Uterus (tissue), 2 donors: ENCODE data around the gene AHR.

Source experiments
- POLR2A ChIP-seq, 2 donors: fragments of 450-650 bp; IDR thresholded peaks; one replicate each; pipeline ENCODE4 v1.6.1; 2016; ENCODE audit warnings: antibody characterized with exemption in 2 of 2, mild to moderate bottlenecking in 1 of 2, moderate library complexity in 1 of 2
- TF ChIP-seq, protein P1 (sequence below), 4 experiments: fragments of 200-600 bp in 2 of 4; fragments of 450-650 bp in 2 of 4; sonication (generic) in 2 of 4; IDR thresholded peaks; one replicate each; pipeline ENCODE4 v1.5.1; 2016 to 2019; ENCODE audit warnings: antibody characterized with exemption in 4 of 4, mild to moderate bottlenecking in 2 of 4, moderate library complexity in 1 of 4

DNA sequence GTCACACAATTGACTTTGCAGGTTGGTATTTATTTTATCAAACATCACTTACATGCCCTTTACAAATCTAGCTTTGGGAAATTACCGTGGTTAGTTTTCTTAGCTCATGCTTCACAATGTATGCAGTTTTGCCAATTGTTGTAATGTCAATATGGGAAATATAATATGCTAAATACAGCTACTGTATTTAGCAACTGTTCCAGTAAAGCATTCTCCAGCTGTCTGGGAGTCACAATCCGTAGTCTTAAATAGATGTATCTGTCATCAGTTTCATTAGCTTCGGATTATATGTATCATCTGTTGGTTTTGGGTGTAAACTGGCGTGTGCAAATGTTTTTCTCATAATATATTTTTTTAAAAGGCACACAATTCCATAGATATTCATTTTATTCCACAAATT is 19.4 kb upstream of the AHR start:
- TF ChIP-seq POLR2A (IDR thresholded peaks at IDR 0.05) = no peak
- TF ChIP-seq, protein P1, sequence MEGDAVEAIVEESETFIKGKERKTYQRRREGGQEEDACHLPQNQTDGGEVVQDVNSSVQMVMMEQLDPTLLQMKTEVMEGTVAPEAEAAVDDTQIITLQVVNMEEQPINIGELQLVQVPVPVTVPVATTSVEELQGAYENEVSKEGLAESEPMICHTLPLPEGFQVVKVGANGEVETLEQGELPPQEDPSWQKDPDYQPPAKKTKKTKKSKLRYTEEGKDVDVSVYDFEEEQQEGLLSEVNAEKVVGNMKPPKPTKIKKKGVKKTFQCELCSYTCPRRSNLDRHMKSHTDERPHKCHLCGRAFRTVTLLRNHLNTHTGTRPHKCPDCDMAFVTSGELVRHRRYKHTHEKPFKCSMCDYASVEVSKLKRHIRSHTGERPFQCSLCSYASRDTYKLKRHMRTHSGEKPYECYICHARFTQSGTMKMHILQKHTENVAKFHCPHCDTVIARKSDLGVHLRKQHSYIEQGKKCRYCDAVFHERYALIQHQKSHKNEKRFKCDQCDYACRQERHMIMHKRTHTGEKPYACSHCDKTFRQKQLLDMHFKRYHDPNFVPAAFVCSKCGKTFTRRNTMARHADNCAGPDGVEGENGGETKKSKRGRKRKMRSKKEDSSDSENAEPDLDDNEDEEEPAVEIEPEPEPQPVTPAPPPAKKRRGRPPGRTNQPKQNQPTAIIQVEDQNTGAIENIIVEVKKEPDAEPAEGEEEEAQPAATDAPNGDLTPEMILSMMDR (IDR thresholded peaks at IDR 0.05) = no peak
